Lung microvascular endothelial cell (primary cell): ENCODE data around the gene NCBP3. TPM values are rescaled to one million over a fixed set of nuclear protein-coding genes. Genes with fewer than 3 reads are reported as not detected.
"Not testable (repeated sequence)": the region's sequence is repeated elsewhere in the genome, so short reads cannot be mapped to it uniquely, and the experiment has no call there.

Experiments used
- DNase-seq, 2 donors: peaks; one replicate each; pipeline versions ENCODE4 v3.0.0 to v3.0.0-alpha.2; 2010; ENCODE audit warnings: low read depth in 2 of 2
- total RNA-seq: library from RNA; depleted of rRNA; stranded (reverse); fragments of >200 nt; gene quantifications from 2 replicates; pipeline ENCODE4 v1.2.1, GENCODE V29; 2014

The NCBP3 gene
- total RNA-seq, 1 donor from 2014 or later, result 11.5 TPM

GRCh38 chr17:3794557-3795389, 51.3 kb downstream of the NCBP3 start:
- DNase-seq, result no peak

GRCh38 chr17:3794152-3794551, 51.9 kb downstream of the NCBP3 start:
- DNase-seq, result not testable (repeated sequence)

- DNase-seq, result not testable (repeated sequence)
Observed at GRCh38 chr17:3793258-3793657, 52.8 kb downstream of the NCBP3 start.

DNA sequence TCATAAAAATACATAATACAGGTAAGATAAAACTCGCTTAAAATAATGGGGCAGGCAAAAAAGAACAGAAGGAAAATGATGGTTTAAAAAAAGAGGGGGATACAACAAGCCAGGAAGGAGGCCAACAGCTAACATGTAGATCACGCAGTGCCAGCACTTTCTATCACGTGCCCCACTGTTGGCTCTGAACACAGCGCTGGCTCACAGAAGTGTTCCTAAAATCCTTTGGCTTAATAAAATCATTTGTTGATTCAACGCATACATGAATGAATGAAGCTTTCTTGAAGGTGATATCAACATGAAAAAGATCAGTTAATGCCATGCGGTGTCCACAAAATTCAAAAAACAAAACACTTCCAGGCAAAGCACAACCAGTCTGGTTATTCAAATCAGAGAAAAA, 53.6 kb downstream of the NCBP3 start:
- DNase-seq, result peak in 1 of 2 donors; percentile 51

GRCh38 chr17:3788200-3788599, 57.8 kb downstream of the NCBP3 start:
- no peak for DNase-seq

DNA sequence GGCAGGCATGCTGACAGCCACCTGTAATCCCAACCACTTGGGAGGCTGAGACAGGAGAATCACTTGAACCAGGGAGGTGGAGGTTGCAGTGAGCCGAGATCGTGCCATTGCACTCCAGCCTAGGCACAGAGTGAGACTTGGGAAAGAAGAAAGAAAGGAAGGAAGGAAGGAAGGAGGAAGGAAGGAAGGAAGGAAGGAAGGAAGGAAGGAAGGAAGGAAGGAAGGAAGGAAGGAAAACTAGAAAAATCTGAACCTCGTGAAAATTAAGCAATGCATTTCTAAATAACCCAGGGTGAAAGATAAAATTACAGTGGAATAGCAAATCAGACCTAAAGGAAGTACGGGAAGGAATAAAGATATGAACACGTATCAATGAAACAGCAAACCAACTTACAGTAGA, 60.7 kb downstream of the NCBP3 start:
- not testable (repeated sequence) for DNase-seq

- DNase-seq, result no peak
Observed at GRCh38 chr17:3782751-3783150, 63.3 kb downstream of the NCBP3 start.

- no peak for DNase-seq
Observed at GRCh38 chr17:3780986-3781385, 65.1 kb downstream of the NCBP3 start.

DNA sequence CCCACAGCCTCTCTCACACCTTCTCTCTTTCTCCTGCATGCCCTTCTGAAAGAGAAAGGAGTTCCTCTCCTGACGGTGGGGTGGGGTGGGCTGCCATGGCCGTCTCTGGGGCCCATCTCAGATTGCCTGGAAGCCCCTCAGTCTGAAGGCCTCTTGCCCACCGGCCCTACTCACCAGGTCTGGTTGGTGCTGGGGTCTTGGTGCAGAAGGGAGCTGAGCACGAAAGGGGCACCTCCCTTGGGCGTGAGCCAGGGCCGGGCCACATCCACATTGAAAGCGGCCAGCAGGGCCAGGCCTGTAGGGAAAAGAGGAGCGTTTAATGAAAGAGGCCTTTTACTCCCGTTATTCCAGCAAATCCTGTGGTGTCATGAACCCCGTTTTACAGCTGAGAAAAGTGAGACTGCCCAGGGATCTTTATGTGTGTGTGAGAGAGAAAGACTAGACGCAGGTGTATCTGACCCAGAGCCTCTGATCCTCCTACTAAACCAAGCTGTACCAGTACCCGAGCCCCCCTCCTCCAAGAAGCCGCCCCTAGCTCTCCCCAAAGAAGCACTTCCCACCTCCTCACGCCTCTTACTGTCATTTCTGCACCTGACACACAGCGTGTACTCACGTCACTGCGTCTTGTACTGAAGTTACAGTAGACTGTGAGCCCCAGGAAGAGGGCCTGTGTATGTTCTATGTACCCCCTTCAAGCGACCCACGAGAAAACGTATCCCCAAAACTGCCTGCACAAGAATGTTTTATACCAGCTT, 68.5 kb downstream of the NCBP3 start:
- DNase-seq, result no peak

- DNase-seq, result no peak
Observed at GRCh38 chr17:3773966-3774365, 72.1 kb downstream of the NCBP3 start.

DNA sequence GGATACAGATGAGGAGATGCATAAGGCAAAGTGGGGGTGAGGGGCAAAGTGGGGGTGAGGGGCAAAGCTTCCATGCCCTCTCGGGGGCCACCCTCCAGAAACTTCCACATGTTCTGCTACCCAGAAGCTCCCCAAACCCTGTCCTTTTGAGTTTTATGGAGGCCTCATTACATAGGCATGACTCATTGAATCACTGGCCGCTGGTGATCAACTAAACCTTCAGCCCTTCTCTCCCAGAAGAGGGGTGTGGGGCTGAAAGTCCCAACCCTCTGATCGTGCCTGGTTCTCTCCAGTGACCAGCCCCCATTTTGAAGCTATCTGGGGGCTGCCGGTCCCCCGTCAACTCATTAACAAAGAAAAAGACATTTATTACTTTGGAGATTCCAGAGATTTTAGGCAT, 72.5 kb downstream of the NCBP3 start:
- no peak for DNase-seq

DNA sequence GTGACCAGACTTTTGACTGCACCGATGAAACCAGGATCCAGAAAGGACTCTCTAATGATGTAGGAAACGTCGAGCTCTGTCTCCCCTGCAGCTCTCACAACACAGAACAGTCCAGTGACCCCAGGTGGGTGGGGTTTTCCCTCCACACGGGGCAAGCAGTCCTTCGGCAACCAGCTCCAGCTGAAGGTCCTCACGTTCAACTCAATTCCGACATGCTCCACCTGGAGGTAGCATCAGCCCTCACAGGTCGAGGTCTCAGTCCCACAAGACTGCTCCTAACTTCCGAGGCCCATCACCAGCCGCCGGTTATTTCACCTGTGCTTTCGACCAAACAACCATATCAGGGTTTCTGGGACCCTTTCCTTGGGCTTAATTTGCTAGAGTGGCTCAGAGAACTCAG, 73.3 kb downstream of the NCBP3 start:
- no peak for DNase-seq

DNA sequence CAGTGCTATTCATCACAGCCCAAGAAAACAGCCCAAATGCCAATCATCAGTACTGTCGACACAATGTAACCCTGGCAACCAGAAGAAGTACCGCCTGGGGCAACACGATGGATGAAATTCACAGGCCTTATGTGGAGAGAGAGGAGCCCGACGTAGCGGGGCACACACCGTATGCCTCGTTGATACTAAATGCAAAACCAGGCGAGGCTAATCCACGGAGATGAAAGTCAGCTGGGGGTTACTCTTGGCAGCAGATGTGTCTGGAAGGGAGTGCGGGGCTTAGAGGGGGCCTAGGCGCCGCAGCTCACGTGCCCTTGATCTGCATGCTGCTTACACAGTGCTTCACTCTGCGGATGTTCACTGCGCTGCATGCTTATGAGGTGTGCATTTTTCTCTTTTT, 74.9 kb downstream of the NCBP3 start:
- DNase-seq, result no peak

DNA sequence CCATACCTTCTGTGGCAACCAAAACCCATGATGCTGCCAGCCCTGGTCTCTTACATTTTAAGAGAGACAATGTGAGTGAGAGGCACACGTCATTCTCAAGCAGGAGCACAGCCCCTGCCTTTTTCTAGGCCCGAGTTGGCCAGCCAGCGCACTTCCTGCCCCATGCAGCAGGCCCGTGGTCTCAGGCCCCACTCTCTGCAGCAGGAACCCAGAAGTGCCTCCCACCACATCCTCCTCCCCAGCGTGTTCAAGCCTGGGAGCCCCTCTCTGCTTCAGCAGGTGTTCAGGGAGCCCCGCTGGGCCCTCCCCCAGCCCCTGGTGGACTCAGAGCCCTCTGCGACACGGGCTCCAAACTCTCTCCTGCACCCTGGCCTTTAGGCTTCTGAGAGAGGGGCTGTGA, 75.6 kb downstream of the NCBP3 start:
- DNase-seq, result no peak

- no peak for DNase-seq
Observed at GRCh38 chr17:3768769-3769168, 77.3 kb downstream of the NCBP3 start.

DNA sequence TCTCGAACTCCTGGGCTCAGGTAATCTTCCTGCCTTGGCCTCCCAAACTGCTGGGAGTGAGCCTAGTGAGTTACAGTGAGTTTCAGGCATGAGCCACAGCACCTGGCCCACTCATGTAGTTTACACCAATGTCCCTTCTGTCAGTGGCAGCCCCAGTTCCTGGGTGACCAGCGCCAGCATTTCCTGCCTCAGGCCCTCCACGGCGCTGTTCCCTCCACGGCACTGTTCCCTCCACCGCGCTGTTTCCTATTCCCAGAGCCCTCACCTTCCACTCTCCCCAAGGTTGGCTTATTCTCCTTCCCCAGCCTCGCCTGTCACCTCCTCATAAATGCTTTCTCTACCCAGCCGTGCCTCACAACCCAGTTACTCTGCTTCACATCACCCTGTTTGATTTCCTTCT, 77.7 kb downstream of the NCBP3 start:
- no peak for DNase-seq

GRCh38 chr17:3766779-3767178, 79.3 kb downstream of the NCBP3 start:
- no peak for DNase-seq

GRCh38 chr17:3765981-3766380, 80.1 kb downstream of the NCBP3 start:
- no peak for DNase-seq

DNA sequence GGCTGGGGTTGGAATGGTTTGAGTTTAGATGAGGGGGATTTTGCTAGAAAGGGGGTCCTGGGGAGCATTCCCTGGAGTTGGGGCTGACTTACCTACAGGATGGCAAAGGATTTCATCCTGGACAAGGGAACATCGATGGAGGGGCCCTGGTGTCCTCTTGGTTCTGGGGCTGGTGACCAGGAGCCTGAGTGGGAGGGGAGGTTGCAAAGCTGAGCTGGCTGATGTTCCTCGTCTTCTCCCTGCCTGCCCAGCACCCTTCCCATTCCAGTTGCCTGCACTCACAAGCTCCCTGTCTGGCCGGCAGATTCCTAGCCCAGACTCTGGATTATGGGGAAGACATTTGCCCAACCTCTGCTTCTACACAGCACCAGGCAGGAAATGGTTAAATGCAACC, 82.3 kb downstream of the NCBP3 start:
- no peak for DNase-seq

- no peak for DNase-seq
Observed at GRCh38 chr17:3762922-3763776, 82.9 kb downstream of the NCBP3 start.

DNA sequence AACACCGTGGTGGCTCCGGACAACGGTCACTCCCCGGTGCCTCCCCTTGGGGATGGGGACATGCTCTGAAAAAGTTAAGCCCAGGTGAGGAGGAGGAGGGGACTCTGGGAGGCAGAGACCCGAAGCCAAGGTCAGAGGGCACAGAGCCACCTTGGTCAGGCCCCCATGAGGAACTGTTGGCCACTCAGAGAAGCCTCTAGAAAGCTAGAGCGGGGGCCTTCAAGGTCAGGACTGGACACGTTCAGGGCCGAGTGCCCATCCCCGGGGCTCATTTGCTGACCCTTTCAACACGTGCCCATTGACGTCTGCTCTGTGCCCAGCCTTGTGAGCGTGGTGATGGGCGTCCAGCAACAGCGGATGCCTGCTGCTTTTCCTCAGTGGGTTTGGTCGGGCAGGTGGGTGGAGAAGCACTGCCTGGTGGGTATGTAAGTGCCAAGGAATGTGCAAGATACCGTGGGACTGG, 84.1 kb downstream of the NCBP3 start:
- DNase-seq, result no peak
